WTC11 (cell line): Measurements from ENCODE around the gene CACNA1H. TPM values are rescaled to one million over a fixed set of nuclear protein-coding genes. Genes with fewer than 3 reads are reported as not detected.

Experiments
- ATAC-seq: fragments of 200-7000 bp; cut with Tn5 transposase; 2 replicates; pipeline ENCODE4 v1.10.0; 2021; ENCODE audit warnings: mild to moderate bottlenecking, moderate library complexity
- CTCF ChIA-PET: fragments of 300-600 bp; sonication (Branson Sonifier 250); formaldehyde crosslinking; loops from one replicate; lab custom pipeline; 2021; ENCODE audit warnings: antibody characterized with exemption; lab: Charles Lee
- POLR2A ChIA-PET: fragments of 350-600 bp; sonication (Branson Sonifier 250); formaldehyde crosslinking; loops from one replicate; lab custom pipeline; 2021; ENCODE audit warnings: antibody characterized with exemption; lab: Charles Lee
- DNase-seq: peaks from one replicate; pipeline ENCODE4 v3.0.0; 2021; ENCODE audit warnings: low spot score
- H3K27ac Mint-ChIP-seq: 2 replicates; pipeline ENCODE4 v1.8.0; 2021; ENCODE audit warnings: mixed read lengths
- H3K27me3 Mint-ChIP-seq: 2 replicates; pipeline ENCODE4 v1.8.0; 2021; ENCODE audit warnings: low read depth, mild to moderate bottlenecking, moderate library complexity, mixed read lengths
- H3K36me3 Mint-ChIP-seq: 2 replicates; pipeline ENCODE4 v1.8.0; 2021; ENCODE audit warnings: mixed read lengths
- H3K4me1 Mint-ChIP-seq: 2 replicates; pipeline ENCODE4 v1.8.0; 2022; ENCODE audit warnings: mixed read lengths
- H3K4me3 Mint-ChIP-seq: 2 replicates; pipeline ENCODE4 v1.8.0; 2021; ENCODE audit warnings: mild to moderate bottlenecking, moderate library complexity, mixed read lengths
- H3K9me3 Mint-ChIP-seq: 2 replicates; pipeline ENCODE4 v1.8.0; 2021; ENCODE audit warnings: mixed read lengths
- ATF3 ChIP-seq: sonication (generic); formaldehyde crosslinking; conservative IDR thresholded peaks from 2 replicates; pipeline ENCODE4 v1.8.1; 2022; ENCODE audit warnings: mild to moderate bottlenecking, missing genetic modification reagents
- CREB1 ChIP-seq: sonication (generic); formaldehyde crosslinking; IDR thresholded peaks from 2 replicates; pipeline ENCODE4 v1.8.0; 2023; ENCODE audit warnings: mild to moderate bottlenecking, missing genetic modification reagents
- E2F5 ChIP-seq: sonication (generic); formaldehyde crosslinking; IDR thresholded peaks from 2 replicates; pipeline ENCODE4 v1.8.1; 2022; ENCODE audit warnings: mild to moderate bottlenecking, moderate library complexity, missing genetic modification reagents
- ESRRA ChIP-seq: sonication (generic); formaldehyde crosslinking; IDR thresholded peaks from 2 replicates; pipeline ENCODE4 v1.8.1; 2022; ENCODE audit warnings: mild to moderate bottlenecking, missing genetic modification reagents, borderline replicate concordance
- FOXJ3 ChIP-seq: sonication (generic); formaldehyde crosslinking; IDR thresholded peaks from 2 replicates; pipeline ENCODE4 v1.9.0; 2021; ENCODE audit warnings: missing genetic modification reagents, mild to moderate bottlenecking, borderline replicate concordance
- GRHL2 ChIP-seq: fragments of 250-450 bp; sonication (Bioruptor Pico); IDR thresholded peaks from 2 replicates; pipeline ENCODE4 v1.8.0; 2022; ENCODE audit warnings: mild to moderate bottlenecking, moderate library complexity; ENCODE audit not compliant: insufficient replicate concordance, severe bottlenecking
- IRF1 ChIP-seq: sonication (generic); formaldehyde crosslinking; IDR thresholded peaks from 2 replicates; pipeline ENCODE4 v1.8.0; 2023; ENCODE audit warnings: missing genetic modification reagents
- KAT7 ChIP-seq: sonication (generic); formaldehyde crosslinking; IDR thresholded peaks from 2 replicates; pipeline ENCODE4 v1.8.1; 2023; ENCODE audit warnings: missing genetic modification reagents, mild to moderate bottlenecking, borderline replicate concordance
- NFATC4 ChIP-seq: fragments of 250-450 bp; sonication (Bioruptor Pico); IDR thresholded peaks from 2 replicates; pipeline ENCODE4 v1.9.0; 2021; ENCODE audit warnings: mild to moderate bottlenecking
- NFE2L1 ChIP-seq: sonication (generic); formaldehyde crosslinking; IDR thresholded peaks from 2 replicates; pipeline ENCODE4 v1.8.1; 2023; ENCODE audit warnings: missing genetic modification reagents
- PREB ChIP-seq: sonication (generic); formaldehyde crosslinking; IDR thresholded peaks from 2 replicates; pipeline ENCODE4 v1.8.1; 2022; ENCODE audit warnings: mild to moderate bottlenecking, missing genetic modification reagents, moderate library complexity, borderline replicate concordance
- SOX15 ChIP-seq: fragments of 250-450 bp; sonication (Bioruptor Pico); IDR thresholded peaks from 2 replicates; pipeline ENCODE4 v1.9.0; 2021; ENCODE audit warnings: mild to moderate bottlenecking
- TCF7 ChIP-seq: sonication (generic); formaldehyde crosslinking; IDR thresholded peaks from 2 replicates; pipeline ENCODE4 v1.8.0; 2022; ENCODE audit warnings: mild to moderate bottlenecking, low read depth, missing genetic modification reagents, moderate library complexity
- USF1 ChIP-seq: sonication (generic); formaldehyde crosslinking; IDR thresholded peaks from 2 replicates; pipeline ENCODE4 v1.8.0; 2022; ENCODE audit warnings: mild to moderate bottlenecking, missing genetic modification reagents
- ZNF121 ChIP-seq: sonication (generic); formaldehyde crosslinking; IDR thresholded peaks from 2 replicates; pipeline ENCODE4 v1.8.0; 2023; ENCODE audit warnings: missing genetic modification reagents
- total RNA-seq: library from RNA; stranded (reverse); gene quantifications from 3 replicates; pipeline ENCODE4 v1.2.3, GENCODE V29; 2021
- TF ChIP-seq, protein P1 (sequence below): fragments of 250-450 bp; sonication (Bioruptor Pico); IDR thresholded peaks from 2 replicates; pipeline ENCODE4 v2.1.2; 2022; ENCODE audit warnings: mild to moderate bottlenecking, moderate library complexity
- TF ChIP-seq, protein P2 (sequence below): sonication (generic); formaldehyde crosslinking; IDR thresholded peaks from 2 replicates; pipeline ENCODE4 v1.8.0; 2022; ENCODE audit warnings: mild to moderate bottlenecking, missing genetic modification reagents
- TF ChIP-seq, protein P3 (sequence below): sonication (generic); formaldehyde crosslinking; IDR thresholded peaks from 2 replicates; pipeline ENCODE4 v1.8.1; 2023; ENCODE audit warnings: mild to moderate bottlenecking, moderate library complexity, missing genetic modification reagents
- TF ChIP-seq, protein P4 (sequence below): sonication (generic); formaldehyde crosslinking; IDR thresholded peaks from 2 replicates; pipeline ENCODE4 v1.8.1; 2023; ENCODE audit warnings: mild to moderate bottlenecking, missing genetic modification reagents, moderate library complexity

CACNA1H gene
- total RNA-seq, 1 experiment from 2014 or later, result 38.0 TPM

- no peak for ATAC-seq
- H3K9me3 Mint-ChIP-seq, result no peaks in the 10 kb centered on the region
- H3K4me1 Mint-ChIP-seq, result no peaks in the 10 kb centered on the region
- no peak for TF ChIP-seq FOXJ3 (CRISPR knock-in tag)
- TF ChIP-seq ZNF121, result no peak
- TF ChIP-seq, protein P1, sequence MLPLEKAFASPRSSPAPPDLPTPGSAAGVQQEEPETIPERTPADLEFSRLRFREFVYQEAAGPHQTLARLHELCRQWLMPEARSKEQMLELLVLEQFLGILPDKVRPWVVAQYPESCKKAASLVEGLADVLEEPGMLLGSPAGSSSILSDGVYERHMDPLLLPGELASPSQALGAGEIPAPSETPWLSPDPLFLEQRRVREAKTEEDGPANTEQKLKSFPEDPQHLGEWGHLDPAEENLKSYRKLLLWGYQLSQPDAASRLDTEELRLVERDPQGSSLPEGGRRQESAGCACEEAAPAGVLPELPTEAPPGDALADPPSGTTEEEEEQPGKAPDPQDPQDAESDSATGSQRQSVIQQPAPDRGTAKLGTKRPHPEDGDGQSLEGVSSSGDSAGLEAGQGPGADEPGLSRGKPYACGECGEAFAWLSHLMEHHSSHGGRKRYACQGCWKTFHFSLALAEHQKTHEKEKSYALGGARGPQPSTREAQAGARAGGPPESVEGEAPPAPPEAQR, result no peak
- TF ChIP-seq NFE2L1 (CRISPR knock-in tag), result no peak
- TF ChIP-seq USF1 (CRISPR knock-in tag), result no peak
- no peak overlapping the region for H3K4me3 Mint-ChIP-seq
- ChIA-PET CTCF (interaction anchor here (0.9 to 1.4 kb wide), 9 partner anchors 11 to 123 kb away, joined by 3 to 5 read pairs (median 4); no protein-coding TSS in a partner anchor), POLR2A (interaction anchor here (0.9 kb wide), 1 partner anchor 77 kb away, joined by 3 read pairs; no protein-coding TSS in a partner anchor)
- no peaks in the 10 kb centered on the region for H3K36me3 Mint-ChIP-seq
- H3K27ac Mint-ChIP-seq, result no peak overlapping the region
- no peaks in the 10 kb centered on the region for H3K27me3 Mint-ChIP-seq
- DNase-seq, result no peak
These were observed 27.9 kb downstream of the CACNA1H start for GRCh38 chr16:1180549-1181403.

- H3K9me3 Mint-ChIP-seq, result no peaks in the 10 kb centered on the region
These were observed 28.8 kb downstream of the CACNA1H start for GRCh38 chr16:1181404-1182315.

DNA sequence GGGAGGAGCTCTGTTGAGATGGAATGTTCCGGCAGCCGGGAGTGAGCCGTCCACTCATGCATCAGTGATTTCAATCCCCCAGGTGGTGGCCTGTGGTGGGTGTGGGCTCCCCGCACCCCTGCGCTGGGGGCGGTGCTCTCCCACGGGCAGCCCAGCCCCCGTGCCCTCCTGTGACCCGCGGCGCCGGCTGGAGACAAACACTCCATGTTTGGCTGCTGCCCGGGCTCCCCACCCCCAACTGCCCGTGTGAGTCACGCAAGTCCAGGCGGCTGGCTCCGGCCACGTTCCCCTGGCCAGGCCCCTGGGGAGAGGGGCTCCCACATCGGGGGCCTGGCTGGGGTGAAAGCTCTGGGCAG, 29.4 kb downstream of the CACNA1H start:
- ChIA-PET POLR2A (no interaction called here), CTCF (interaction anchor here (1.4 kb wide), 1 partner anchor 76 kb away, joined by 4 read pairs; no protein-coding TSS in a partner anchor)
- Mint-ChIP-seq H3K27me3 (no peaks in the 10 kb centered on the region), H3K27ac (no peak overlapping the region), H3K36me3 (no peaks in the 10 kb centered on the region), H3K4me1 (no peaks in the 10 kb centered on the region), H3K4me3 (no peak overlapping the region), H3K9me3 (no peaks in the 10 kb centered on the region)
- DNase-seq (no peak), ATAC-seq (no peak)
- TF ChIP-seq, protein P2, sequence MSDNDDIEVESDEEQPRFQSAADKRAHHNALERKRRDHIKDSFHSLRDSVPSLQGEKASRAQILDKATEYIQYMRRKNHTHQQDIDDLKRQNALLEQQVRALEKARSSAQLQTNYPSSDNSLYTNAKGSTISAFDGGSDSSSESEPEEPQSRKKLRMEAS (CRISPR knock-in tag), result no peak
- TF ChIP-seq IRF1 (CRISPR knock-in tag) (no peak), ATF3 (no peak), ESRRA (CRISPR knock-in tag) (no peak), TCF7 (CRISPR knock-in tag) (no peak), SOX15 (CRISPR knock-in tag) (no peak)
- TF ChIP-seq, protein P3, sequence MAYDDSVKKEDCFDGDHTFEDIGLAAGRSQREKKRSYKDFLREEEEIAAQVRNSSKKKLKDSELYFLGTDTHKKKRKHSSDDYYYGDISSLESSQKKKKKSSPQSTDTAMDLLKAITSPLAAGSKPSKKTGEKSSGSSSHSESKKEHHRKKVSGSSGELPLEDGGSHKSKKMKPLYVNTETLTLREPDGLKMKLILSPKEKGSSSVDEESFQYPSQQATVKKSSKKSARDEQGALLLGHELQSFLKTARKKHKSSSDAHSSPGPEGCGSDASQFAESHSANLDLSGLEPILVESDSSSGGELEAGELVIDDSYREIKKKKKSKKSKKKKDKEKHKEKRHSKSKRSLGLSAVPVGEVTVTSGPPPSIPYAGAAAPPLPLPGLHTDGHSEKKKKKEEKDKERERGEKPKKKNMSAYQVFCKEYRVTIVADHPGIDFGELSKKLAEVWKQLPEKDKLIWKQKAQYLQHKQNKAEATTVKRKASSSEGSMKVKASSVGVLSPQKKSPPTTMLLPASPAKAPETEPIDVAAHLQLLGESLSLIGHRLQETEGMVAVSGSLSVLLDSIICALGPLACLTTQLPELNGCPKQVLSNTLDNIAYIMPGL (CRISPR knock-in tag), result no peak

More at GRCh38 chr16:1181404-1182315, 28.8 kb downstream of the CACNA1H start:
- TF ChIP-seq, protein P4, sequence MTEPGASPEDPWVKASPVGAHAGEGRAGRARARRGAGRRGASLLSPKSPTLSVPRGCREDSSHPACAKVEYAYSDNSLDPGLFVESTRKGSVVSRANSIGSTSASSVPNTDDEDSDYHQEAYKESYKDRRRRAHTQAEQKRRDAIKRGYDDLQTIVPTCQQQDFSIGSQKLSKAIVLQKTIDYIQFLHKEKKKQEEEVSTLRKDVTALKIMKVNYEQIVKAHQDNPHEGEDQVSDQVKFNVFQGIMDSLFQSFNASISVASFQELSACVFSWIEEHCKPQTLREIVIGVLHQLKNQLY (CRISPR knock-in tag), result no peak
- no peak for TF ChIP-seq NFATC4 (CRISPR knock-in tag)
- no peak for TF ChIP-seq KAT7 (CRISPR knock-in tag)
- no peak for TF ChIP-seq PREB
- no peak for TF ChIP-seq E2F5 (CRISPR knock-in tag)
- TF ChIP-seq GRHL2 (CRISPR knock-in tag), result no peak
- TF ChIP-seq CREB1 (CRISPR knock-in tag), result no peak
- TF ChIP-seq, all 79 proteins: peak for 0
- ChIA-PET CTCF (interaction anchor here (0.9 to 1.4 kb wide), 9 partner anchors 12 to 124 kb away, joined by 3 to 5 read pairs (median 4); no protein-coding TSS in a partner anchor), POLR2A (interaction anchor here (0.9 kb wide), 1 partner anchor 78 kb away, joined by 3 read pairs; no protein-coding TSS in a partner anchor)
- DNase-seq (no peak), ATAC-seq (no peak)
- H3K27ac Mint-ChIP-seq, result no peak overlapping the region
- H3K36me3 Mint-ChIP-seq, result no peaks in the 10 kb centered on the region
- H3K27me3 Mint-ChIP-seq, result no peaks in the 10 kb centered on the region
- no peaks in the 10 kb centered on the region for H3K4me1 Mint-ChIP-seq
- H3K4me3 Mint-ChIP-seq, result no peak overlapping the region
